ENCODE results near the gene SH3YL1. TPM values are rescaled to one million over a fixed set of nuclear protein-coding genes. Genes with fewer than 3 reads are reported as not detected.

The SH3YL1 gene
- total RNA-seq, 4 donors from 2014 or later, result 14.9 to 31.4 (median 26.7) TPM

DNA sequence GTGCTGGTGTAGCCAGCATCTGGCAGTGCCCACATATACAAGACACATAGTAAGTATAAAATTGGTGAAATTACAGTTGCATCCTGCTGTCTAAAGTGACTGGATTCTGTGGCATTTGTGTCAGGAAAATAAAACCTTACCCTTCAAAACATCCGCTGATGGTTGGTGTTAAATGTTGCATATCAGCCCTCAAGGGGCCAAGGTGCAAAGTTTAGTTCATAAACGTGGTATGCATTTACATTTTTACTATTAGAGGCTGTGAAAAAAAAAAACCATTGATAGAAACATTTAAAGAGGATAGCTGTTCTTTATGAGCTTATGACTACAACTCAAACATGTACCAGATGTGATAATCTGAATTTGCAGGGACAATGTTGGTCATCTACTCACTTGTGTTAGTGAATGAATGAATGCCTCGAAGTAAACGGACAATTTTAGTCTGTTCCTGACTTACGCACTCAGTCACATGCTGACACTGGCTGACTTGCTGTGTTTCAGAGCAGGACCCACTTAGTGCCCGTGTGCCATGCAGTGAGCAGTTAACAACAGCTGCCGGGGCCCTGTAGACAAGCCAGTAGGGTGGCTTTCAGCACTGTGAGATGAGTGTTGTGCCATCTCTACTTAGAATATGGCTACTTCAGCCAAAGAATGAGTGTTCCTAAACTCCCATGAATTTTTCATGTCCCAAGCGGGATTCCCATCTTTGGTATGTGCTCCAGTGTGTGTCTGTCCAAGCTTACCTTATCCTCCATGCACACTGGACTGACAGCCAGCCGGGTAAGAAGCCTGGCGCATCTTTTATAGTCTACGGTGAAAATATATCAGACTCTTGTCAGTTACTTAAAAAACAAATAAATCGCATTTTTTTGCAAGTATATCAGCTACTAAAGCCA lies 18.8 kb upstream of the SH3YL1 start:
- Histone ChIP-seq H3K9me3 (no peaks in the 10 kb centered on the region), H3K27ac (no peak overlapping the region), H3K36me3 (peaks cover 0 to 63% of the 10 kb centered on the region in 2 donors), H3K27me3 (peaks cover 14% of the 10 kb centered on the region), H3K4me3 (no peak overlapping the region), H3K4me1 (peaks cover 0 to 8% (median 2%) of the 10 kb centered on the region in 3 donors)
- no peak for ATAC-seq
- WGBS, 2 donors (ENCODE audit: low coverage in 1 of 2), result 93% methylated on average over 8 to 12 of the region's 12 CpGs
- TF ChIP-seq, protein P1, sequence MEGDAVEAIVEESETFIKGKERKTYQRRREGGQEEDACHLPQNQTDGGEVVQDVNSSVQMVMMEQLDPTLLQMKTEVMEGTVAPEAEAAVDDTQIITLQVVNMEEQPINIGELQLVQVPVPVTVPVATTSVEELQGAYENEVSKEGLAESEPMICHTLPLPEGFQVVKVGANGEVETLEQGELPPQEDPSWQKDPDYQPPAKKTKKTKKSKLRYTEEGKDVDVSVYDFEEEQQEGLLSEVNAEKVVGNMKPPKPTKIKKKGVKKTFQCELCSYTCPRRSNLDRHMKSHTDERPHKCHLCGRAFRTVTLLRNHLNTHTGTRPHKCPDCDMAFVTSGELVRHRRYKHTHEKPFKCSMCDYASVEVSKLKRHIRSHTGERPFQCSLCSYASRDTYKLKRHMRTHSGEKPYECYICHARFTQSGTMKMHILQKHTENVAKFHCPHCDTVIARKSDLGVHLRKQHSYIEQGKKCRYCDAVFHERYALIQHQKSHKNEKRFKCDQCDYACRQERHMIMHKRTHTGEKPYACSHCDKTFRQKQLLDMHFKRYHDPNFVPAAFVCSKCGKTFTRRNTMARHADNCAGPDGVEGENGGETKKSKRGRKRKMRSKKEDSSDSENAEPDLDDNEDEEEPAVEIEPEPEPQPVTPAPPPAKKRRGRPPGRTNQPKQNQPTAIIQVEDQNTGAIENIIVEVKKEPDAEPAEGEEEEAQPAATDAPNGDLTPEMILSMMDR (IDR thresholded peaks at IDR 0.05), result no peak
- no peak for TF ChIP-seq POLR2A (IDR thresholded peaks at IDR 0.05)
- TF ChIP-seq EP300 (IDR thresholded peaks at IDR 0.05), result no peak
- no peak for TF ChIP-seq POLR2AphosphoS5 (IDR thresholded peaks at IDR 0.05)

DNA sequence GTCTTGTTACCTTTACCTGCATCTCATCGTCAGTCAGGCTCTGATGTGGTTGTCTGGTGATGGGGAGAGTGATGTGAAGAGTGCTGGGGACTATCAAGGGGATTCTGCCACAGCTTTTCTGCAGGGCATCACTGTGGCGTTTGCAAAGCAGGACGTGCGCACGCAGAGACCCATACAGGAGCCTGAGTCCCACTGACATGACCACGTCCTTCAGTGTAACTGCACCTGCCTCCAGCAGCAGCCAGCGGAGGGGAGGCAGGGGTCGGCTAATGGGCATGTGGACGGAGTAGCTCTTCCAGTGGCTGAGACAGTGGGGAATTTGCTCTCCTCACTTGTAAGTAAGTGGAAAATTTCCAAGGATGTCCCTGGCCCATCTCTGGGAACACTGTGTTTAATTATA lies 17.5 kb upstream of the SH3YL1 start:
- WGBS, 2 donors (ENCODE audit: low coverage in 1 of 2), result 90 to 96% methylated on average over 3 to 4 of the region's 9 CpGs
- TF ChIP-seq EP300 (IDR thresholded peaks at IDR 0.05), result no peak
- TF ChIP-seq, protein P1 (IDR thresholded peaks at IDR 0.05), result no peak
- no peak for TF ChIP-seq POLR2A (IDR thresholded peaks at IDR 0.05)
- TF ChIP-seq POLR2AphosphoS5 (IDR thresholded peaks at IDR 0.05), result no peak
- no peak for ATAC-seq
- Histone ChIP-seq H3K4me3 (no peak overlapping the region), H3K27ac (no peak overlapping the region), H3K9me3 (no peaks in the 10 kb centered on the region), H3K27me3 (peaks cover 1% of the 10 kb centered on the region), H3K36me3 (peaks cover 0 to 76% of the 10 kb centered on the region in 2 donors), H3K4me1 (no peaks in the 10 kb centered on the region)

DNA sequence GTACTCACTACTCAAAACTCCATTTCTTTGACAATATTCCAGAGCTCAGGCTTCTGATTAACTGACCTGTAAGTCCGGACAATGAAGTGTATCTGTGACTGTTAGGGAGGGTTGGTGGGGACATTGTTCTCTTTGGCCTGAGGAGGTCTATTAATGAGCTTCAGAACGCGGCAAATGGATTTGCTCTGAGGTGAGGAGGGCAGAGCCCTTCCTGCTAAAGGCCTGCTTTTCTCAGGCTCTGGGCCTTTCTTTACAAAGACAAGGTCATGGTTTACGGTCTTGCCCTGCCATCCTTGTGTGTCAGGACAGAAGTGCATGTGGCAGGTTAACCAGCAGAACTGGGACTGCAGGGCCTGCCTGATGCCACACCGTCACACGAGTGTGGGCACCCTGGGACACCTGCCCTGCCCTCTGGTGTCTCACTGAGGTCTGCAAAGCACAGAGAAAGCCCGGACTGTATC lies 16.8 kb upstream of the SH3YL1 start:
- WGBS, 2 donors (ENCODE audit: low coverage in 1 of 2), result 83% methylated on average over 4 of the region's 7 CpGs; no CpG with 5 or more reads in 1 of the 2 donors
- H3K4me1 ChIP-seq, result no peaks in the 10 kb centered on the region
- no peak for TF ChIP-seq POLR2AphosphoS5 (IDR thresholded peaks at IDR 0.05)
- ATAC-seq, result no peak
- no peak overlapping the region for H3K27ac ChIP-seq
- H3K4me3 ChIP-seq, result no peak overlapping the region
- no peaks in the 10 kb centered on the region for H3K9me3 ChIP-seq
- H3K36me3 ChIP-seq, result peaks cover 0 to 83% of the 10 kb centered on the region in 2 donors
- H3K27me3 ChIP-seq, result no peaks in the 10 kb centered on the region

GRCh38 chr2:279956-280649 lies 16.3 kb upstream of the SH3YL1 start:
- Histone ChIP-seq H3K4me1 (no peaks in the 10 kb centered on the region), H3K27ac (no peak overlapping the region), H3K27me3 (no peaks in the 10 kb centered on the region), H3K9me3 (no peaks in the 10 kb centered on the region), H3K4me3 (no peak overlapping the region), H3K36me3 (peaks cover 0 to 88% of the 10 kb centered on the region in 2 donors)
- 78 to 85% methylated on average over 4 of the region's 4 CpGs for WGBS, 2 donors (ENCODE audit: low coverage in 1 of 2)
- no peak for TF ChIP-seq EP300 (IDR thresholded peaks at IDR 0.05)
- TF ChIP-seq POLR2AphosphoS5 (IDR thresholded peaks at IDR 0.05), result no peak
- TF ChIP-seq, protein P1 (IDR thresholded peaks at IDR 0.05), result no peak
- no peak for TF ChIP-seq POLR2A (IDR thresholded peaks at IDR 0.05)
- ATAC-seq, result no peak

- no peaks in the 10 kb centered on the region for H3K27me3 ChIP-seq
- no peaks in the 10 kb centered on the region for H3K4me1 ChIP-seq
- no peaks in the 10 kb centered on the region for H3K9me3 ChIP-seq
- H3K4me3 ChIP-seq, result no peak overlapping the region
- ATAC-seq, result no peak
- TF ChIP-seq, protein P1 (IDR thresholded peaks at IDR 0.05), result no peak
- TF ChIP-seq POLR2A (IDR thresholded peaks at IDR 0.05), result no peak
- TF ChIP-seq EP300 (IDR thresholded peaks at IDR 0.05), result no peak
- no peak for TF ChIP-seq POLR2AphosphoS5 (IDR thresholded peaks at IDR 0.05)
- no peak overlapping the region for H3K27ac ChIP-seq
- WGBS, 2 donors (ENCODE audit: low coverage in 1 of 2), result 67 to 79% methylated on average over 4 of the region's 4 CpGs
- peaks cover 0 to 90% of the 10 kb centered on the region in 2 donors for H3K36me3 ChIP-seq
These were observed 15.5 kb upstream of the SH3YL1 start for GRCh38 chr2:279366-279765.

All from gastroesophageal sphincter (tissue), 4 donors.